ENCODE measurements around the gene CTDSPL. TPM values are rescaled to one million over a fixed set of nuclear protein-coding genes. Genes with fewer than 3 reads are reported as not detected.

The CTDSPL gene
- total and polyA plus RNA-seq, 2 of the 8 experiments (the other 6 are each of a cell fraction or from before 2014, with no cell fraction given) = 20.3 to 42.2 TPM

GRCh38 chr3:37824954-37825328 is 36.7 kb upstream of the CTDSPL start (continued):
- no peak for TF ChIP-seq FOSL1 (IDR thresholded peaks at IDR 0.05; ENCODE audit: insufficient read depth, low read depth, low read length)
- TF ChIP-seq GTF2F1 (IDR thresholded peaks at IDR 0.05; ENCODE audit: borderline replicate concordance, low read depth, low read length) = no peak
- no peak for TF ChIP-seq HDAC2 (IDR thresholded peaks at IDR 0.05; ENCODE audit: borderline replicate concordance in 1 of 2, low read depth in 2 of 2, low read length in 2 of 2)
- TF ChIP-seq POLR2AphosphoS5 (IDR thresholded peaks at IDR 0.05; ENCODE audit: low read depth, low read length) = no peak
